ENCODE measurements around the gene TPD52L1.

The TPD52L1 gene

DNA sequence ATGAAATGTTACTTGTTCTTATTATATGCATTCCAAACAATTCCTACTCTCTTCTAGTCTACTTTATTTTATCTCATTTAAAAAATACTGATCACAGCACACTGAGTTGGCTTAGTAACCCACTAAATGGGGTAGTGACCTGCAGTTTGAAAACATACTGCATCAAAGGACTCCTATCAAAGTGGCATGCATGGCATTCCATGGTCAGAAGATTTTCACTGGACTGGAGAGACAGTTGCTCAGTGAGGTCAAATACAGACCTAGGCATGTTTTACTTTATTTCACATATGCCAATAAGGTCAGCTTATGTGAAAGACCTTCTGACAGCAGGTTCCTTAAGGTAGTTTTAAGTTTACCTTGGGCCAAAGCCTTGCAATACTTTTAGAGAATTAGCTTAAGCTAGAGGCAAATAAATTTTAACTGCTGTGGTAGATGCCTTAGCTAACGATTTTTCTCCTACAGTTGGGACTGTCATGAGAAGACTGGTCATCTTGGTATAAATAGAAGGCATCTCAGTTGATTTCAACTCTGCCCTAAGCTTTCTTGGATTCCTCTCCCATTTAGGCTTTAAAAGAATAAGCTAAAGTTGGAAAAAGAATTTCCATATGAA is 35.1 kb downstream of the TPD52L1 start:
- H3K4me1 ChIP-seq (ENCODE audit: insufficient read depth, poor library complexity, severe bottlenecking): peaks cover 21% of the 10 kb centered on the region
- ATAC-seq (ENCODE audit: low read depth) (no peak), DNase-seq (ENCODE audit: low spot score) (no peak)
- no peaks in the 10 kb centered on the region for H3K9me3 ChIP-seq (ENCODE audit: severe bottlenecking)
- H3K4me3 ChIP-seq (ENCODE audit: severe bottlenecking): no peak overlapping the region
- TF ChIP-seq, protein P1, sequence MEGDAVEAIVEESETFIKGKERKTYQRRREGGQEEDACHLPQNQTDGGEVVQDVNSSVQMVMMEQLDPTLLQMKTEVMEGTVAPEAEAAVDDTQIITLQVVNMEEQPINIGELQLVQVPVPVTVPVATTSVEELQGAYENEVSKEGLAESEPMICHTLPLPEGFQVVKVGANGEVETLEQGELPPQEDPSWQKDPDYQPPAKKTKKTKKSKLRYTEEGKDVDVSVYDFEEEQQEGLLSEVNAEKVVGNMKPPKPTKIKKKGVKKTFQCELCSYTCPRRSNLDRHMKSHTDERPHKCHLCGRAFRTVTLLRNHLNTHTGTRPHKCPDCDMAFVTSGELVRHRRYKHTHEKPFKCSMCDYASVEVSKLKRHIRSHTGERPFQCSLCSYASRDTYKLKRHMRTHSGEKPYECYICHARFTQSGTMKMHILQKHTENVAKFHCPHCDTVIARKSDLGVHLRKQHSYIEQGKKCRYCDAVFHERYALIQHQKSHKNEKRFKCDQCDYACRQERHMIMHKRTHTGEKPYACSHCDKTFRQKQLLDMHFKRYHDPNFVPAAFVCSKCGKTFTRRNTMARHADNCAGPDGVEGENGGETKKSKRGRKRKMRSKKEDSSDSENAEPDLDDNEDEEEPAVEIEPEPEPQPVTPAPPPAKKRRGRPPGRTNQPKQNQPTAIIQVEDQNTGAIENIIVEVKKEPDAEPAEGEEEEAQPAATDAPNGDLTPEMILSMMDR (IDR thresholded peaks at IDR 0.05; ENCODE audit: poor library complexity, severe bottlenecking): no peak
- no peaks in the 10 kb centered on the region for H3K27me3 ChIP-seq (ENCODE audit: insufficient read depth, poor library complexity, severe bottlenecking)
- H3K36me3 ChIP-seq (ENCODE audit: low read depth): no peaks in the 10 kb centered on the region
- no peak overlapping the region for H3K27ac ChIP-seq (ENCODE audit: poor library complexity, severe bottlenecking)

DNA sequence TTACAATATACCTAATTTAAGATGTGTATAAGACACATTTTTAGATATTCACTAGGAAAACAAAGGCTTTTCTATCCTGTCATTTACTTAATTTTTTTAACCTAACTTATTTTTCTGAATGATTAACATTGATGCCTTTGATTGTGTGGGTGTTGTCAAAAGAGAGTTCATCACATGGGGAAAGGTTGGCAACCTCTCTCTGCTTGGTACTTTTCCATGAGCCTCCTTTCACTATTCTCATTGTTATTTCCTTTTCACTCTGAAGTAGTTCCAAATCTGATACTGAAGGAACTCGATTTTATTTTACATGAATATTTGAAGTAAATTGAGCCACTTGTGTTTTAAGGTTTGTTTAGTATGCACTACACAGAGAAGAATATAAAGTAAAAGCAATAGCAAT is 35.9 kb downstream of the TPD52L1 start:
- Histone ChIP-seq H3K4me3 (ENCODE audit: severe bottlenecking) (no peak overlapping the region), H3K27me3 (ENCODE audit: insufficient read depth, poor library complexity, severe bottlenecking) (no peaks in the 10 kb centered on the region), H3K27ac (ENCODE audit: poor library complexity, severe bottlenecking) (no peak overlapping the region), H3K36me3 (ENCODE audit: low read depth) (no peaks in the 10 kb centered on the region), H3K9me3 (ENCODE audit: severe bottlenecking) (no peaks in the 10 kb centered on the region), H3K4me1 (ENCODE audit: insufficient read depth, poor library complexity, severe bottlenecking) (peaks cover 21% of the 10 kb centered on the region)
- DNase-seq (ENCODE audit: low spot score) (no peak), ATAC-seq (ENCODE audit: low read depth) (no peak)
- TF ChIP-seq, protein P1 (IDR thresholded peaks at IDR 0.05; ENCODE audit: poor library complexity, severe bottlenecking): no peak

DNA sequence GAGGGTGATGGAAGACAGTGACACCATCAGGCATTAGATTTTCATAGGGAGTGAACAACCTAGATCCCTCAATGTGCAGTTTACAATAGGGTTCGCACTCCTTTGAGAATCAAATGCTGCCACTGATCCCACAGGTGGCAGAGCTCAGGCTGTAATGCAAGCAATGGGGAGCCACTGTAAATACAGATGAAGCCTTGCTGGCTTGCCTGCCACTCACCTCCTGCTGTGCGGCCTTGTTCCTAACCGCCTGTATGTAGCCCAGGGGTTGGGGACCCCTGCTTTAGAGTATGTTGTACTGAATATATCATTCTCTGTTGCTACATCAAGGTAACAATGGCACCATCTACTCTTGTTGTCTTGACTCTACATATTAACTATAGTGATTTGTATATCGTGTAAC is 37.1 kb downstream of the TPD52L1 start:
- Histone ChIP-seq H3K36me3 (ENCODE audit: low read depth) (no peaks in the 10 kb centered on the region), H3K27me3 (ENCODE audit: insufficient read depth, poor library complexity, severe bottlenecking) (no peaks in the 10 kb centered on the region), H3K9me3 (ENCODE audit: severe bottlenecking) (no peaks in the 10 kb centered on the region), H3K4me1 (ENCODE audit: insufficient read depth, poor library complexity, severe bottlenecking) (peaks cover 21% of the 10 kb centered on the region), H3K27ac (ENCODE audit: poor library complexity, severe bottlenecking) (no peak overlapping the region), H3K4me3 (ENCODE audit: severe bottlenecking) (no peak overlapping the region)
- ATAC-seq (ENCODE audit: low read depth): no peak
- DNase-seq (ENCODE audit: low spot score): no peak
- TF ChIP-seq, protein P1 (IDR thresholded peaks at IDR 0.05; ENCODE audit: poor library complexity, severe bottlenecking): no peak

DNA sequence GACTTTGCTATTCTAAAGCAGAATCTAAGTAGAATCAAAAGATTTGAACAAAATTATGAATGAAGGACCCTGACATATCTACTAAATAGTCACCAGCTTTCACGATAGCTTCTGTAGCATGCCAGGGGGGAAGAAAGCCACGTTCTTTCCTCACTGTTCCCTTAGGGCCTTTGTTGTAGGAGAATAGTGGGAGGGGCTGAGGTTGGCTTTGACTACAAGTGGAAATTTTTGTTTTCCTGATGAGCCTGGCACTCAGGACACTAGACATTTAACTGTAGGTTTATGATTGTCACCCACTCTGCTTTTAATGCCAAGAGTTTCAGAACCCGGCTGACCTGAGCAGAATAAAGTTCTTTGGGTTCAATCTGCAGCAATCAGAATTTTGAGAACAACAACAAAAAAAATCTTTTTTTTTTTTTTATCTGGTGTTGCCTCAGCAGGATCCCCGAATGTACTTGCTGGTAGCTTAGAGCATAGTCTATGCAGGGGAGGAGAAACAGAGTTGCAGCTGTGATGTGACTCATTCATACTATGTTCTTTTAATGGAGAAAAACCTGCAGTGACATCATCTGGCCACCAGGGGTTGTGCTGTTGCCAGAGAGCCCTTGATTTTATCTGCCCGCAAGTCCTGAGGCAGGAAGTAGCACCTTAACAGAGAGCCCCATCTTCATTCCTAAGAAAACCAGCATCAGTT is 38.5 kb downstream of the TPD52L1 start:
- ATAC-seq (ENCODE audit: low read depth) (peak; percentile 75), DNase-seq (ENCODE audit: low spot score) (no peak)
- Histone ChIP-seq H3K36me3 (ENCODE audit: low read depth) (no peaks in the 10 kb centered on the region), H3K27ac (ENCODE audit: poor library complexity, severe bottlenecking) (peak overlapping the region; percentile 39), H3K4me1 (ENCODE audit: insufficient read depth, poor library complexity, severe bottlenecking) (peaks cover 28% of the 10 kb centered on the region), H3K9me3 (ENCODE audit: severe bottlenecking) (no peaks in the 10 kb centered on the region), H3K27me3 (ENCODE audit: insufficient read depth, poor library complexity, severe bottlenecking) (no peaks in the 10 kb centered on the region), H3K4me3 (ENCODE audit: severe bottlenecking) (no peak overlapping the region)
- TF ChIP-seq, protein P1 (IDR thresholded peaks at IDR 0.05; ENCODE audit: poor library complexity, severe bottlenecking): peak; percentile 77

DNA sequence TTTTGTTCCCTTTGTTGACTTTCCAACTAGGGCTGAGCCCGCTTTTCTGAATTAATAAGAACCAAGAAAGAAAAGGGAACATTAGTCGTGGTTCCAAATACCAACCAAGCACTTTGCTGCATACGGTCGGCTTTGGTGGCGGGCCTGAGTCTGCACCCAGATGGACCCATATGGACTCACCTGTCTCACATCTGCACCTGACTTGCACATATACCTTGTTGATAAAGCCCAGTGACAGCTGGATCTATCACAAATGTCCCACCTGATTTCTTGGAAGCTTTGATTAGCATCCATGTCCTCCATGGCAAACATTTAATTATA is 39.0 kb downstream of the TPD52L1 start:
- Histone ChIP-seq H3K27me3 (ENCODE audit: insufficient read depth, poor library complexity, severe bottlenecking) (no peaks in the 10 kb centered on the region), H3K27ac (ENCODE audit: poor library complexity, severe bottlenecking) (peak overlapping the region; percentile 39), H3K36me3 (ENCODE audit: low read depth) (no peaks in the 10 kb centered on the region), H3K4me1 (ENCODE audit: insufficient read depth, poor library complexity, severe bottlenecking) (peaks cover 33% of the 10 kb centered on the region), H3K4me3 (ENCODE audit: severe bottlenecking) (no peak overlapping the region), H3K9me3 (ENCODE audit: severe bottlenecking) (no peaks in the 10 kb centered on the region)
- DNase-seq (ENCODE audit: low spot score): no peak
- ATAC-seq (ENCODE audit: low read depth): peak; percentile 8; the same call in 2 of the 3 replicates
- TF ChIP-seq, protein P1 (IDR thresholded peaks at IDR 0.05; ENCODE audit: poor library complexity, severe bottlenecking): peak; percentile 46
